ENCODE results near the gene CLASP1. TPM values are rescaled to one million over a fixed set of nuclear protein-coding genes. Genes with fewer than 3 reads are reported as not detected.

CLASP1 gene
- total and polyA plus RNA-seq, 2 of the 8 experiments (the other 6 are each of a cell fraction or from before 2014, with no cell fraction given): 7.3 to 53.9 TPM

DNA sequence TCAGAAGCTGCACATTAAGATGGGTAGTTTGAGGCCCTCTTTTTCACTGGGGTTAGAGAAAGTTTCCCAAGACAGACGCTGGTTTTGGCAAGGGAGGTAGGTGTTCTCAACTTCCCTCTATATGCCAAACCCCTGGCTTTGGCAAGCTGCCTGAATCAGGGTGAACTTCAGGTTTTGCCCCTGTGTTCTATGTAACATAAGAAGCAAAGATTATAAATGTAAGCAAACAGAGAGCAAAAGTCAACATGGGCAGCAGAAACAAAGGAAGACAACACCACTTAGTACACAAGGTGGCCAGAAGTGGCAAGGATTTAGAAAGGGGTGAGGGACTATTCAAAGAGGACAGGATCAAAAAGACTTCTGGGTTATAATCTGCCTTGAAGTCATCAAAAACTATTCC lies 293.8 kb downstream of the CLASP1 start:
- Histone ChIP-seq H4K8ac (ENCODE audit: extremely low read depth, insufficient read depth, low read length) (no peak overlapping the region), H4K20me1 (replicated peaks in 1 of 2; ENCODE audit: control insufficient read depth in 1 of 2, insufficient read depth in 2 of 2, low read length in 2 of 2) (peaks cover 2 to 7% of the 10 kb centered on the region in 2 experiments), H3K9ac (replicated peaks in 1 of 4; ENCODE audit: extremely low read depth in 1 of 4, low read depth in 3 of 4, low read length in 3 of 4) (no peak overlapping the region), H3K23ac (ENCODE audit: insufficient read length) (no peak overlapping the region), H3K23me2 (ENCODE audit: low read depth, low read length) (no peaks in the 10 kb centered on the region), H3K79me2 (ENCODE audit: control insufficient read depth in 1 of 2, insufficient read depth in 2 of 2, low read length in 2 of 2) (no peaks in the 10 kb centered on the region), H3K36me3 (ENCODE audit: control insufficient read depth in 2 of 4, insufficient read depth in 4 of 4, low read length in 3 of 4) (peaks cover 9 to 27% (median 16%) of the 10 kb centered on the region in 4 experiments), H3K14ac (ENCODE audit: insufficient read length) (no peak overlapping the region), H3K4me2 (ENCODE audit: insufficient read depth in 1 of 2, low read depth in 2 of 2, low read length in 2 of 2) (no peak overlapping the region), H2BK15ac (ENCODE audit: low read length) (no peak overlapping the region), H4K5ac (ENCODE audit: insufficient read length, low read depth, low read length) (no peak overlapping the region), H3K56ac (replicated peaks; ENCODE audit: insufficient read length, low read depth, low read length) (no peak overlapping the region), H4K91ac (replicated peaks; ENCODE audit: insufficient read length, low read length) (no peak overlapping the region), H3K27ac (ENCODE audit: low read depth, low read length) (no peak overlapping the region), H3K27me3 (replicated peaks in 1 of 4; ENCODE audit: control insufficient read depth in 3 of 4, extremely low read depth in 1 of 4, insufficient read depth in 3 of 4, low read length in 3 of 4) (no peaks in the 10 kb centered on the region), H2BK120ac (replicated peaks; ENCODE audit: low read depth, low read length) (no peak overlapping the region), H2AFZ (ENCODE audit: low read length) (no peak overlapping the region), H2AK5ac (ENCODE audit: low read depth, low read length) (no peak overlapping the region), H2BK20ac (ENCODE audit: low read length) (no peak overlapping the region), H2BK12ac (ENCODE audit: low read depth, low read length) (no peak overlapping the region), H3K18ac (ENCODE audit: extremely low read depth, low read length) (no peak overlapping the region), H2BK5ac (ENCODE audit: low read depth, low read length) (no peak overlapping the region), H3K4me1 (replicated peaks in 1 of 4; ENCODE audit: control insufficient read depth in 3 of 4, insufficient read depth in 4 of 4, low read length in 3 of 4) (no peaks in the 10 kb centered on the region), H3K4me3 (ENCODE audit: extremely low read depth in 1 of 4, insufficient read depth in 2 of 4, low read depth in 3 of 4, low read length in 4 of 4) (no peak overlapping the region), H3K9me3 (ENCODE audit: insufficient read depth in 2 of 2, low read depth in 1 of 2, low read length in 1 of 2) (no peaks in the 10 kb centered on the region), H3K4ac (replicated peaks; ENCODE audit: insufficient read length, low read depth, low read length) (no peak overlapping the region), H3K79me1 (ENCODE audit: low read depth, low read length) (no peaks in the 10 kb centered on the region; the same call in 1 of the 2 replicates)
- DNase-seq (ENCODE audit: low read depth in 1 of 2, low spot score in 2 of 2) (no peak), FAIRE-seq (no peak)
- WGBS, 2 experiments (ENCODE audit: extremely low coverage in 1 of 2, insufficient coverage in 1 of 2, insufficient read length in 1 of 2, insufficient replicate concordance in 2 of 2, low coverage in 1 of 2, low lambda C conversion rate in 2 of 2, missing lambda C conversion rate in 1 of 2): 100% methylated on average over 1 of the region's 1 CpG; no CpG with 5 or more reads in 1 of the 2 experiments
- POLR2A ChIA-PET (ENCODE audit: partially characterized antibody): no interaction called here
- CTCF ChIA-PET (ENCODE audit: partially characterized antibody): interaction anchor here (0.6 to 11.5 kb wide), 30 partner anchors 10 to 764 kb away, joined by 3 to 144 read pairs (median 4); no protein-coding TSS in a partner anchor
- TF ChIP-seq GABPA (IDR thresholded peaks at IDR 0.05; ENCODE audit: borderline replicate concordance, insufficient read depth, low read length) (no peak), EGR1 (IDR thresholded peaks at IDR 0.05; ENCODE audit: borderline replicate concordance, low read depth, low read length) (no peak), SIN3A (conservative IDR thresholded peaks at IDR 0.05 in 1 of 2, IDR thresholded peaks at IDR 0.05 in 1 of 2; ENCODE audit: low read depth in 1 of 2, low read length in 2 of 2) (no peak), HDAC2 (IDR thresholded peaks at IDR 0.05; ENCODE audit: borderline replicate concordance in 1 of 2, low read depth in 2 of 2, low read length in 2 of 2) (no peak), CREB1 (IDR thresholded peaks at IDR 0.05) (no peak), RNF2 (IDR thresholded peaks at IDR 0.05; ENCODE audit: borderline replicate concordance, low read depth, low read length, missing control alignments, poor library complexity, severe bottlenecking) (no peak), PHF8 (conservative IDR thresholded peaks at IDR 0.05; ENCODE audit: low read depth, low read length) (no peak), BRCA1 (IDR thresholded peaks at IDR 0.05; ENCODE audit: low read depth, low read length) (no peak)
- TF ChIP-seq, protein P1, sequence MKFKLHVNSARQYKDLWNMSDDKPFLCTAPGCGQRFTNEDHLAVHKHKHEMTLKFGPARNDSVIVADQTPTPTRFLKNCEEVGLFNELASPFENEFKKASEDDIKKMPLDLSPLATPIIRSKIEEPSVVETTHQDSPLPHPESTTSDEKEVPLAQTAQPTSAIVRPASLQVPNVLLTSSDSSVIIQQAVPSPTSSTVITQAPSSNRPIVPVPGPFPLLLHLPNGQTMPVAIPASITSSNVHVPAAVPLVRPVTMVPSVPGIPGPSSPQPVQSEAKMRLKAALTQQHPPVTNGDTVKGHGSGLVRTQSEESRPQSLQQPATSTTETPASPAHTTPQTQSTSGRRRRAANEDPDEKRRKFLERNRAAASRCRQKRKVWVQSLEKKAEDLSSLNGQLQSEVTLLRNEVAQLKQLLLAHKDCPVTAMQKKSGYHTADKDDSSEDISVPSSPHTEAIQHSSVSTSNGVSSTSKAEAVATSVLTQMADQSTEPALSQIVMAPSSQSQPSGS (IDR thresholded peaks at IDR 0.05; ENCODE audit: low read length): no peak
- TF ChIP-seq, protein P2, sequence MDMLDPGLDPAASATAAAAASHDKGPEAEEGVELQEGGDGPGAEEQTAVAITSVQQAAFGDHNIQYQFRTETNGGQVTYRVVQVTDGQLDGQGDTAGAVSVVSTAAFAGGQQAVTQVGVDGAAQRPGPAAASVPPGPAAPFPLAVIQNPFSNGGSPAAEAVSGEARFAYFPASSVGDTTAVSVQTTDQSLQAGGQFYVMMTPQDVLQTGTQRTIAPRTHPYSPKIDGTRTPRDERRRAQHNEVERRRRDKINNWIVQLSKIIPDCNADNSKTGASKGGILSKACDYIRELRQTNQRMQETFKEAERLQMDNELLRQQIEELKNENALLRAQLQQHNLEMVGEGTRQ (IDR thresholded peaks at IDR 0.05; ENCODE audit: low read length): no peak

All from H1 (cell line).